Activated naive CD8-positive, alpha-beta T cell treated with anti-CD3 and anti-CD28 coated beads, Interleukin-2, amount 10 ng/mL, durations not matched to agents 7 days and 5 days (primary cell): Measurements from ENCODE around the gene HNRNPF. TPM values are rescaled to one million over a fixed set of nuclear protein-coding genes. Genes with fewer than 3 reads are reported as not detected.
"Not testable (repeated sequence)": the region's sequence is repeated elsewhere in the genome, so short reads cannot be mapped to it uniquely, and the experiment has no call there.

Experiments
- ATAC-seq: fragments of 150-1000 bp; cut with Tn5 transposase; one replicate; pipeline ENCODE4 v1.10.0; 2021; ENCODE audit warnings: low read depth, moderate library complexity
- POLR2A ChIA-PET: fragments of 350-600 bp; sonication (Branson Sonifier 250); formaldehyde crosslinking; loops from one replicate; lab custom pipeline; 2021; ENCODE audit warnings: antibody characterized with exemption; lab: Charles Lee
- DNase-seq: peaks from one replicate; pipeline ENCODE4 v3.0.0; 2021
- H3K27ac Mint-ChIP-seq: one replicate; pipeline ENCODE4 v1.8.0; 2022; ENCODE audit warnings: mild to moderate bottlenecking, mixed read lengths
- H3K27me3 Mint-ChIP-seq: one replicate; pipeline ENCODE4 v1.8.0; 2022; ENCODE audit warnings: mild to moderate bottlenecking, moderate library complexity, mixed read lengths
- H3K36me3 Mint-ChIP-seq: one replicate; pipeline ENCODE4 v1.8.0; 2021; ENCODE audit warnings: mild to moderate bottlenecking, mixed read lengths
- H3K4me1 Mint-ChIP-seq: one replicate; pipeline ENCODE4 v1.8.0; 2021; ENCODE audit warnings: mixed read lengths
- H3K4me3 Mint-ChIP-seq: one replicate; pipeline ENCODE4 v1.8.0; 2022; ENCODE audit warnings: mild to moderate bottlenecking, moderate library complexity, mixed read lengths
- H3K9me3 Mint-ChIP-seq: one replicate; pipeline ENCODE4 v1.8.0; 2021; ENCODE audit warnings: mixed read lengths
- total RNA-seq, 2 experiments: library from RNA; stranded (reverse); gene quantifications; one replicate each; pipeline ENCODE4 v1.2.3, GENCODE V29; 2021

HNRNPF gene, protein sequence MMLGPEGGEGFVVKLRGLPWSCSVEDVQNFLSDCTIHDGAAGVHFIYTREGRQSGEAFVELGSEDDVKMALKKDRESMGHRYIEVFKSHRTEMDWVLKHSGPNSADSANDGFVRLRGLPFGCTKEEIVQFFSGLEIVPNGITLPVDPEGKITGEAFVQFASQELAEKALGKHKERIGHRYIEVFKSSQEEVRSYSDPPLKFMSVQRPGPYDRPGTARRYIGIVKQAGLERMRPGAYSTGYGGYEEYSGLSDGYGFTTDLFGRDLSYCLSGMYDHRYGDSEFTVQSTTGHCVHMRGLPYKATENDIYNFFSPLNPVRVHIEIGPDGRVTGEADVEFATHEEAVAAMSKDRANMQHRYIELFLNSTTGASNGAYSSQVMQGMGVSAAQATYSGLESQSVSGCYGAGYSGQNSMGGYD
- 100 to 1,000 TPM; 347 to 351 TPM for total RNA-seq

DNA sequence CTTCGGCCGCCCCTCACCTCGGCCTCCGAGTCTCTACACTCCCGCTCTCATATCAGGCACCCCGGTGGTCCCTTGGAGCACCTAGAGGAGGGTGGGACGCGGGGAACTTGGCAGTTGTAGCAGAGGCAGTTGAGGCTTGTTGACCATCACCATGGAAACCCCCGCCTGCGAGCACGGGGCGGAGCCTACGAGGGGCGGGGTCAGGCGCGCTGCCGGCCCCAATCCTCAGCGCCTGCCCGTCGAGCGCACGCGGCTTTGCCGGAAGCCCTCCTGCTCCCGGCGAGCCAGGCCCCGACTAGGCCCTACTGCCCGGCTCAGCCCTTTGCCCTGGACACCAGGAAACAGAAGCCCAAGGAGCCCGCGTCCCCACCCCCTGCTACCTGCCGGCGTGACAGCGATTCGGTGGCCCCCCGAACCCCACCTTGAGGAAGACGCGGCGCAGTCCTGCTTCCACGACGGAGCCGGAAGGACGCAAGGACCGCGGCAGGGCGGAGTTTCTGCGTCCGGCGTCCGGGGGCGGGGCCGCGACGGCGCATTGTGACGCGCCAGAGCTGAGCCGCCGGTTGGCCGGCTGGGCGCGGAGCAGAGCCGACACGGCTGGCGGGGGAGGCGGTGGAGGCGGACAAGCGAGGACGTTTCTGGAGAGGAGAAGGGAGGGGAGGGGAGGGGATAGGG is at the start of gene HNRNPF:
TSS of gene HNRNPF (minus strand) at position 477 of the 675 bp plus-strand sequence. CDS start 21,302 bp downstream, outside the sequence.
- H3K4me1 Mint-ChIP-seq = peaks cover 20% of the 10 kb centered on the region
- H3K27ac Mint-ChIP-seq = peak within 1 kb of the TSS; percentile 99
- peak within 1 kb of the TSS; percentile 98 for H3K4me3 Mint-ChIP-seq
- no peaks in the 10 kb centered on the region for H3K9me3 Mint-ChIP-seq
- peak; percentile 99 for DNase-seq
- POLR2A ChIA-PET = interaction anchor here (0.7 to 6.0 kb wide), 16 partner anchors 9 to 270 kb away, joined by 3 to 137 read pairs (median 8); partner anchors contain the start of genes CSGALNACT2 and ZNF487
- H3K36me3 Mint-ChIP-seq = peaks cover 23% of the 10 kb centered on the region
- H3K27me3 Mint-ChIP-seq = no peaks in the 10 kb centered on the region
- ATAC-seq = peak; percentile 77

DNA sequence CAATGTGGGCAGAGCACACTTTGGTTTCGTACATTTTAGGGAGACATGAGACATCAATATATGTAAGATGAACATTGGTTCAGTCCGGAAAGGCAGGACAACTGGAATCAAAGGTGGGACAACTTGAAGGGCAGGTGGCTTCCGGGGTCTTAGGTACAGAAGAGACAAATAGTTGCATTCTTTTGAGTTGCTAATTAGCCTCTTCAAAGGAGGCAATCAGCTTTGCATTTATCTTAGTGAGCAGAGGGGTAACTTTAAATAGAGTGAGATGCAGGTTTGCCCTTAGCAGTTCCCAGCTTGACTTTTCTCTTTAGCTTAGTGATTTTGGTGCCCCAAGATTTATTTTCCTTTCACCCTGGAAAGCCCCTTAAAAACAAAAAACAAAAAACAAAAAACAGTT is 49.2 kb upstream of the HNRNPF start:
- H3K4me1 Mint-ChIP-seq = peaks cover 30% of the 10 kb centered on the region
- ATAC-seq (no peak), DNase-seq (no peak)
- H3K27ac Mint-ChIP-seq = peak overlapping the region; percentile 13
- POLR2A ChIA-PET = no interaction called here
- H3K9me3 Mint-ChIP-seq = no peaks in the 10 kb centered on the region
- peaks cover 10% of the 10 kb centered on the region for H3K36me3 Mint-ChIP-seq
- H3K27me3 Mint-ChIP-seq = no peaks in the 10 kb centered on the region
- no peak overlapping the region for H3K4me3 Mint-ChIP-seq

DNA sequence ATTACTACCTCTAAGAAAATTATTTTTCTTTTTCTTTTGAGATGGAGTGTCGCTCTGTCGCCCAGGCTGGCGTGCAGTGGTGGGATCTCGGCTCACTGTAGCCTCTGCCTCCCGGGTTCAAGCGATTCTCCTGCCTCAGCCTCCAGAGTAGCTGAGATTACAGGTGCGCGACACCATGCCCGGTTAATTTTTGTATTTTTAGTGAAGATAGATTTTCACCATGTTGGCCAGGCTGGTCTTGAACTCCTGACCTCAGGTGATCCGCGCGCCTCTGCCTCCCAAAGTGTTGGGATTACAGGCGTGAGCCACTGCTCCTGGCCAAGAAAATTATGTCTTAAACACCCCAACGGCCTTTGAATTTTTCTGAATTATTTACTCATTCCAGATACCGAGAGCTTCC is 47.6 kb upstream of the HNRNPF start:
- H3K9me3 Mint-ChIP-seq, POLR2A ChIA-PET, DNase-seq, H3K27me3 Mint-ChIP-seq, ATAC-seq: not testable (repeated sequence)
- H3K4me1 Mint-ChIP-seq = peaks cover 42% of the 10 kb centered on the region
- H3K4me3 Mint-ChIP-seq = peak overlapping the region; percentile 95
- peak overlapping the region; percentile 99 for H3K27ac Mint-ChIP-seq
- peaks cover 10% of the 10 kb centered on the region for H3K36me3 Mint-ChIP-seq

DNA sequence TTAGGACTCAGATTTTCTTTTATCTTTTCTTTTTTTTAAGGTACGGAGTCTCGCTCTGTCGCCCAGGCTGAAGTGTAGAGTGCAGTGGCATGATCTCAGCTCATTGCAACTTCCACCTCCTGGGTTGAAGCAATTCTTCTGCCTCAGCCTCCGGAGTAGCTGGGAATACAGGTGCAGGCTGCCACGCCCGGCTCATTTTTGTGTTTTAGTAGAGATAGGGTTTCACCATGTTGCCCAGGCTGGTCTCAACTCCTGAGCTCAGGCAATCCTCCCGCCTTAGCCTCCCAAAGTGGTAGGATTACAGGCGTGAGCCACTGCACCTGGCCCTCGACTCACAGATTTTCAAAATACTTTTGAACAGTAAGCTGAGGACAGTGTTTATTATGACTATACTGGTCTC is 45.0 kb upstream of the HNRNPF start:
- H3K27ac Mint-ChIP-seq = peak overlapping the region; percentile 99
- DNase-seq, ATAC-seq, H3K9me3 Mint-ChIP-seq, H3K27me3 Mint-ChIP-seq: not testable (repeated sequence)
- POLR2A ChIA-PET = interaction anchor here (0.9 to 1.3 kb wide), 3 partner anchors 11 to 92 kb away, joined by 3 to 7 read pairs (median 5); no protein-coding TSS in a partner anchor
- peaks cover 10% of the 10 kb centered on the region for H3K36me3 Mint-ChIP-seq
- H3K4me1 Mint-ChIP-seq = peaks cover 40% of the 10 kb centered on the region
- H3K4me3 Mint-ChIP-seq = peak overlapping the region; percentile 95

DNA sequence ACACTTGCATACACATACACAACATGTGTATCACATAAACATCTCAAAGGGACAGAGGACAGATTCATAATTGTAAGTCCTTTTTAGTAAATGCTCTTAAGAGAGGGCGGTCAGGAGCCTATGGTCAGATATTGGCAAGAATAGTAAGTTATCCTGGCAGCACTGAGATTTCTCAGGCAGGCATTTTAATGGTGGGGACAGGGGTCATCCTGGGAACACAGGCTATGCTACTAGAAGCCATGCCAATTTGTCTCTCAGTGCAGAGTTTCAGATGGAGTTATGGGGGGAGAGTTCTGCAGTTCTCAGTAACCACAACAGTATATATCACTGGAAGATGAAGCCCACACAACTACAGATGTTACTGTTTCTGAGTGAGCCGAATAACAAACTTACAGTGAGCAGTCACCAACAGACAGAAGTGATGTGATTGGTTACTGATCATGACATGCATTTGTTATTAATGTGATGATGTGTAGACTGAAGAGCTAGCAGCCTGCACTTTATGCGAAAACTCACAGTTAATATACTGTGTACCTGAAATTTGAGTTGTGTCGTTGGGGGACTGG is 44.4 kb upstream of the HNRNPF start:
- peaks cover 10% of the 10 kb centered on the region for H3K36me3 Mint-ChIP-seq
- no peaks in the 10 kb centered on the region for H3K9me3 Mint-ChIP-seq
- peak overlapping the region; percentile 72 for H3K4me3 Mint-ChIP-seq
- no peaks in the 10 kb centered on the region for H3K27me3 Mint-ChIP-seq
- POLR2A ChIA-PET = interaction anchor here (0.9 to 1.4 kb wide), 3 partner anchors 11 to 92 kb away, joined by 3 to 7 read pairs (median 5); no protein-coding TSS in a partner anchor
- DNase-seq (no peak), ATAC-seq (no peak)
- H3K4me1 Mint-ChIP-seq = peaks cover 36% of the 10 kb centered on the region
- peak overlapping the region; percentile 92 for H3K27ac Mint-ChIP-seq

DNA sequence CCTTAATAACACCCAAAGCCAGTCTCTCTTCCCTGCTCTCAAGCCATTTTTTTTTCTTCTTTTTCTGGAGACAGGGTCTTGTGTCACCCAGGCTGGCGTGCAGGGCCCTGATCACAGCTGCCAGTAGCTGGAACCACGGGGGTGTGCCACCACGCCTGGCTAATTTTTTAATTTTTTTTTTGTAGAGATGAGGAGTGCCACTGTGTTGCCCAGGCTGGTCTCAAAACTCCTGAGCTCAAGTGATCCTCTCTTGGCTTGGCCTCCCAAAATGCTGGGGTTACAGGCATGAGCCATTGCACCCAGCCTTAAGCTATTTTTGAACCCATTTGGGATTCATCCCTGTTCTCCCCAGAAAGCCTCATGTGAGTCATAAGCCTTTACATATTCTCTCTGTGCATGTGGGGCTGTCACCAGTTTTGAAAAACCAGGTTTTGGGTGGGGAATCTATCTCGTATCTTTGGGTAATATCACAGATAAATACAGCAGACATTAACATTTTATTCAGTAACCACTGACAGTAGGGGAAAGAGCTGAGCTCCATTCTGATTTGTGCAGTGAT is 43.4 kb upstream of the HNRNPF start:
- POLR2A ChIA-PET = interaction anchor here (0.6 to 1.4 kb wide), 6 partner anchors 10 to 314 kb away, joined by 3 to 7 read pairs (median 3); partner anchors contain the start of gene CSGALNACT2
- Mint-ChIP-seq H3K9me3 (peaks cover 3% of the 10 kb centered on the region), H3K4me3 (peak overlapping the region; percentile 72), H3K27me3 (no peaks in the 10 kb centered on the region), H3K36me3 (peaks cover 13% of the 10 kb centered on the region), H3K4me1 (peaks cover 36% of the 10 kb centered on the region), H3K27ac (peak overlapping the region; percentile 92)
- ATAC-seq (no peak), DNase-seq (peak; percentile 47)

DNA sequence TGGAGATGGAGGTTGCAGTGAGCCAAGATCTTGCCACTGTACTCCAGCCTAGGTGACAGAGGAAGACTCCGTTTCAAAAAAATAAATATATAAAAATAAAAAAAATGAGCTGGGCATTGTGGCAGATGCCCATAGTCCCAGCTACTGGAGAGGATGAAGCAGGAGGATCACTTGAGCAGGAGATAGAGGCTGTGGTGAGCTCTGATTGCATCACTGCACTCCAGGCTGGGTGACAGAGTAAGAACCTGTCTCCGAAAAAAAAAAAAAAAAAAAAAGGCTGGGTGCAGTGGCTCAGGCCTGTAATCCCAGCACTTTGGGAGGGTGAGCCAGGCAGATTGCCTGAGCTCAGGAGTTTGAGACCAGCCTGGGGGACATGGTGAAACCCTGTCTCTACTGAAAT is 39.8 kb upstream of the HNRNPF start:
- ATAC-seq = no peak
- DNase-seq = no peak
- no peak overlapping the region for H3K27ac Mint-ChIP-seq
- peaks cover 22% of the 10 kb centered on the region for H3K4me1 Mint-ChIP-seq
- H3K36me3 Mint-ChIP-seq = peaks cover 13% of the 10 kb centered on the region
- no peak overlapping the region for H3K4me3 Mint-ChIP-seq
- H3K27me3 Mint-ChIP-seq = no peaks in the 10 kb centered on the region
- POLR2A ChIA-PET = interaction anchor here (0.6 to 1.9 kb wide), 6 partner anchors 12 to 136 kb away, joined by 3 to 10 read pairs (median 4); partner anchors contain the start of gene ZNF487
- H3K9me3 Mint-ChIP-seq = peaks cover 7% of the 10 kb centered on the region

DNA sequence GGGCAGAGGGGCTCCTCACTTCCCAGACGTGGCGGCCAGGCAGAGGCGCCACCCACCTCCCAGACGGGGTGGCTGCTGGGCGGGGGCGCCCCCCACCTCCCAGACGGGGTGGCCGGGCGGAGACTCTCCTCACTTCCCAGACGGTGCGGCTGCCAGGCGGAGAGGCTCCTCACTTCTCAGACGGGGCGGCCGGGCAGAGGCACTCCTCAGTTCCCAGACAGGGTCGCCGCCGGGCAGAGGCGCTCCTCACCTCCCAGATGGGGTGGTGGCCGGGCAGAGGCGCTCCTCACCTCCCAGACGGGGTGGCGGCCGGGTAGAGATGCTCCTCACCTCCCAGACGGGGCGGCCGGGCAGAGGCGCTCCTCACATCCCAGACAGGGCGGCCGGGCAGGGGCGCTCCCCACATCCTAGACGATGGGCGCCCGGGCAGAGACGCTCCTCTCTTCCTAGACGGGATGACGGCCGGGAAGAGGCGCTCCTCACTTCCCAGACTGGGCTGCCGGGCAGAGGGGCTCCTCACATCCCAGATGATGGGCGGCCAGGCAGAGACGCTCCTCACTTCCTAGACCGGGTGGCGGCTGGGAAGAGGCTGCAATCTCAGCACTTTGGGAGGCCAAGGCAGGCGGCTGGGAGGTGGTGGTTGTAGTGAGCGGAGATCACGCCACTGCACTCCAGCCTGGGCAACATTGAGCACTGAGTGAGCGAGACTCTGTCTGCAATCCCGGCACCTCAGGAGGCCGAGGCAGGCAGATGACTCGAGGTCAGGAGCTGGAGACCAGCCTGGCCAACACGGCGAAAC is 37.4 kb upstream of the HNRNPF start:
- POLR2A ChIA-PET = interaction anchor here (1.2 kb wide), 1 partner anchor 10 kb away, joined by 6 read pairs; the partner anchor contains the start of gene ZNF487
- not testable (repeated sequence) for H3K4me1 Mint-ChIP-seq, ATAC-seq, H3K4me3 Mint-ChIP-seq, DNase-seq, H3K27me3 Mint-ChIP-seq, H3K9me3 Mint-ChIP-seq, H3K27ac Mint-ChIP-seq
- H3K36me3 Mint-ChIP-seq = peaks cover 13% of the 10 kb centered on the region

DNA sequence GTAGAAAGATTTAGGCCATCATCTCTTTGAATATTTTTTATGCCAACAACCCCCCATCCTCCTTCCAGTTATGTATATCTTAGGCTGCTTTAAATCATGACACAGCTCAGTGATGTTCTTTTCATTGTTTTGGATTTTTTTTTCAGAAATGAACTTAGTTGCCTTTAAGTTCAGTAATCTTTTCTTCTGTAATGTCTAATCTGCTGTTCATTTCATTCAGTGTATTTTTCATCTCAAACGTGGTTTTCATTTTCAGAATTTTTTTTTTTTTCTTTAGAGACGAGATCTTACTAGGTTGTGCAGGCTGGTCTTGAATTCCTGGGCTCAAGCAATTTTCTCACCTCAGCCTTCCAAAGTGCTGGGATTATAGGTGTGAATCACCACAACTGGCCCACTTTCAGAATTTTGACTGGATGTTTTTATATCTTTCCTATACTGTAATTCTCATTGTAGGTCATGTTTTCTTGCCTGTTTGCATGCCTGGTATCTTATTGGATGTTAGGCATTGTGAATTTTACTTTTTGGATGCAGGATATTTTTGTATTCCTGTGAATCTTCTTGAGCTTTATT is 36.0 kb upstream of the HNRNPF start:
- no peak overlapping the region for H3K27ac Mint-ChIP-seq

DNA sequence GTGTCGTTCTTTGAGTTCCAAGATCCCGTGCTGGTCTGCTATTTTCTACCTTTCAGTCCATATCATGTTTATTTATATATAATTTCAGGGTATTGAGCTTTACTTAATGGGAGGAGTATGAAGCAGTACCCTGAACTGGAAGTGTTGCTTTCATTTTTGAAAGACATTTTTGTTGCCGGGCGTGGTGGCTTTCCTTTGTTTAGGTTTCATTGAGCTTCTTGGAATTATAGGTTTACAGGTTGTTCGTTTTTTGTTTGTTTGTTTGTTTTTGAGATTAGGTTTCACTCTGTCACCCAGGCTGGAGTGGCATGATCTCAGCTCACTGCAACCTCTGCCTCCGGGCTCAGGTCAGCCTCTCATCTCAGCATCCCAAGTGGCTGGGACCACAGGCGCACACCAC is 35.3 kb upstream of the HNRNPF start:
- POLR2A ChIA-PET = interaction anchor here (0.6 to 0.7 kb wide), 2 partner anchors 9 to 35 kb away, joined by 3 to 4 read pairs; partner anchors contain the start of gene HNRNPF
- Mint-ChIP-seq H3K27me3 (no peaks in the 10 kb centered on the region), H3K4me3 (no peak overlapping the region), H3K9me3 (peaks cover 7% of the 10 kb centered on the region), H3K36me3 (peaks cover 15% of the 10 kb centered on the region), H3K4me1 (peaks cover 2% of the 10 kb centered on the region), H3K27ac (no peak overlapping the region)
- DNase-seq = no peak
- ATAC-seq = no peak

More for the DNA sequence above, 36.0 kb upstream of the HNRNPF start:
- Mint-ChIP-seq H3K4me3 (no peak overlapping the region), H3K36me3 (peaks cover 15% of the 10 kb centered on the region), H3K9me3 (peaks cover 7% of the 10 kb centered on the region), H3K27me3 (no peaks in the 10 kb centered on the region), H3K4me1 (no peaks in the 10 kb centered on the region)
- POLR2A ChIA-PET = no interaction called here
- no peak for ATAC-seq
- no peak for DNase-seq

DNA sequence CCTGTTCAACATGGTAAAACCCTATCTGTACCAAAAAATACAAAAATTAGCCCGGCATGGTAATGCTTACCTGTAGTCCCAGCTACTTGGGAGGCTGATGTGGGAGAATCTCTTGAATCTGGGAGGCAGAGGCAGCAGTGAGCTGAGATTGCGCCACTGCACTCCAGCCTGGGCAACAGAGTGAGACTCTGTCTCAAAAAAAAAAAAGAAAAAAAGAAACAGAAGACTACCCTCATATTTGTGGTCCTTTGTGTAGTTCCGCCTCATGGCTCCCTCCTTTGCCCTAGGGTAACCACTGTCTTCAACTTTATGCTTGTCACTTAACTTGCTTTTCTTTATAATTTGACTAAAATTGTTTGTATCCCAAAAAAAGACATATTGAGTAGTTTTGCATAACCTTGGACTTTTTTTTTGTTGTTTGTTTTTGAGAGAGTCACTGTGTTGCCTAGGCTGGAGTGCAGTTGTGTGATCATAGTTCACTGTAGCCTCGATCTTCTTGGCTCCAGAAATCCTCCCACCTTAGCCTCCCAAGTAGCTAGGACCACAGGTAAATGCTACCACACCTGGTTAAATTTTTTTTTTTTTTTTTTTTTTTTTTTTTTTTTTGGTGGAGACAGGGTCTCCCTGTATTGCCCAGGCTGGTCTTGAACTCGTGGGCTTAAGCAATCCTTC is 31.6 kb upstream of the HNRNPF start:
- Mint-ChIP-seq H3K9me3 (peaks cover 3% of the 10 kb centered on the region), H3K4me3 (no peak overlapping the region)
- POLR2A ChIA-PET = interaction anchor here (0.8 kb wide), 1 partner anchor 44 kb away, joined by 3 read pairs; no protein-coding TSS in a partner anchor

More for the DNA sequence above, 31.6 kb upstream of the HNRNPF start:
- Mint-ChIP-seq H3K27me3 (no peaks in the 10 kb centered on the region), H3K36me3 (peaks cover 12% of the 10 kb centered on the region), H3K4me1 (peaks cover 11% of the 10 kb centered on the region), H3K27ac (peak overlapping the region; percentile 38)
- ATAC-seq (no peak), DNase-seq (no peak)
